Effector memory CD8-positive, alpha-beta T cell (primary cell): Measurements from ENCODE around the gene KHDRBS1.

ENCODE experiments used
- ATAC-seq: fragments of 150-1000 bp; cut with Tn5 transposase; replicated peaks from 2 replicates; pipeline ENCODE4 v1.10.0; 2021; ENCODE audit warnings: mild to moderate bottlenecking, moderate library complexity
- DNase-seq, 3 experiments: peaks; one replicate each; pipeline ENCODE4 v3.0.0; 2021
- H3K27ac Mint-ChIP-seq, 2 donors: one replicate each; pipeline ENCODE4 v1.8.0; 2022; ENCODE audit warnings: mild to moderate bottlenecking in 2 of 2, mixed read lengths in 2 of 2, moderate library complexity in 2 of 2
- H3K27me3 Mint-ChIP-seq, 2 donors: one replicate each; pipeline ENCODE4 v1.8.0; 2022; ENCODE audit warnings: mixed read lengths in 2 of 2
- H3K36me3 Mint-ChIP-seq: one replicate; pipeline ENCODE4 v1.8.0; 2022; ENCODE audit warnings: mild to moderate bottlenecking, moderate library complexity, mixed read lengths; ENCODE audit not compliant: insufficient read depth
- H3K4me1 Mint-ChIP-seq, 2 donors: one replicate each; pipeline ENCODE4 v1.8.0; 2022; ENCODE audit warnings: low read depth in 2 of 2, mixed read lengths in 2 of 2
- H3K4me3 Mint-ChIP-seq, 2 donors: one replicate each; pipeline ENCODE4 v1.8.0; 2022; ENCODE audit warnings: mild to moderate bottlenecking in 2 of 2, mixed read lengths in 2 of 2, moderate library complexity in 2 of 2
- H3K9me3 Mint-ChIP-seq, 2 donors: one replicate each; pipeline ENCODE4 v1.8.0; 2022; ENCODE audit warnings: mixed read lengths in 2 of 2

Gene KHDRBS1

GRCh38 chr1:32025515-32025914 lies 11.8 kb downstream of the KHDRBS1 start:
- DNase-seq: no peak
- no peak for ATAC-seq
- Mint-ChIP-seq H3K9me3 (no peaks in the 10 kb centered on the region), H3K4me3 (no peak overlapping the region), H3K4me1 (peaks cover 43 to 74% of the 10 kb centered on the region in 2 donors), H3K27me3 (no peaks in the 10 kb centered on the region), H3K27ac (no peak overlapping the region), H3K36me3 (peaks cover 60% of the 10 kb centered on the region)

GRCh38 chr1:32028746-32029145 lies 15.1 kb downstream of the KHDRBS1 start:
- no peak for DNase-seq
- Mint-ChIP-seq H3K4me1 (peaks cover 36 to 68% of the 10 kb centered on the region in 2 donors), H3K27me3 (no peaks in the 10 kb centered on the region), H3K27ac (no peak overlapping the region), H3K9me3 (no peaks in the 10 kb centered on the region), H3K4me3 (no peak overlapping the region), H3K36me3 (peaks cover 55% of the 10 kb centered on the region)
- no peak for ATAC-seq

GRCh38 chr1:32031578-32032274 lies 18.1 kb downstream of the KHDRBS1 start:
- H3K27ac Mint-ChIP-seq: peak overlapping the region; percentile 23 to 65
- peaks cover 44% of the 10 kb centered on the region for H3K36me3 Mint-ChIP-seq

GRCh38 chr1:32032275-32032615 lies 18.6 kb downstream of the KHDRBS1 start:
- DNase-seq (no peak), ATAC-seq (no peak)
- H3K27ac Mint-ChIP-seq: peak overlapping the region; percentile 9 to 65
- H3K27me3 Mint-ChIP-seq: no peaks in the 10 kb centered on the region
- peaks cover 42% of the 10 kb centered on the region for H3K36me3 Mint-ChIP-seq
- no peaks in the 10 kb centered on the region for H3K9me3 Mint-ChIP-seq
- no peak overlapping the region for H3K4me3 Mint-ChIP-seq
- peaks cover 27 to 61% of the 10 kb centered on the region in 2 donors for H3K4me1 Mint-ChIP-seq

More at GRCh38 chr1:32031578-32032274, 18.1 kb downstream of the KHDRBS1 start:
- no peak for DNase-seq
- Mint-ChIP-seq H3K4me3 (no peak overlapping the region), H3K27me3 (no peaks in the 10 kb centered on the region), H3K9me3 (no peaks in the 10 kb centered on the region), H3K4me1 (peaks cover 31 to 66% of the 10 kb centered on the region in 2 donors)
- no peak for ATAC-seq

- no peaks in the 10 kb centered on the region for H3K27me3 Mint-ChIP-seq
- H3K27ac Mint-ChIP-seq: peak overlapping the region in 1 of 2 donors; percentile 84
- DNase-seq: no peak
- ATAC-seq: peak; percentile 56
- peaks cover 25% of the 10 kb centered on the region for H3K36me3 Mint-ChIP-seq
- no peak overlapping the region for H3K4me3 Mint-ChIP-seq
- no peaks in the 10 kb centered on the region for H3K9me3 Mint-ChIP-seq
- peaks cover 16 to 44% of the 10 kb centered on the region in 2 donors for H3K4me1 Mint-ChIP-seq
Observed at GRCh38 chr1:32035119-32035518, 21.5 kb downstream of the KHDRBS1 start.

GRCh38 chr1:32040711-32041110 lies 27.0 kb downstream of the KHDRBS1 start:
- peak overlapping the region in 1 of 2 donors; percentile 35 for H3K27ac Mint-ChIP-seq
- H3K9me3 Mint-ChIP-seq: no peaks in the 10 kb centered on the region
- DNase-seq: no peak
- no peak overlapping the region for H3K4me3 Mint-ChIP-seq
- no peaks in the 10 kb centered on the region for H3K27me3 Mint-ChIP-seq
- no peak for ATAC-seq
- peaks cover 5% of the 10 kb centered on the region for H3K36me3 Mint-ChIP-seq
- peaks cover 1 to 7% of the 10 kb centered on the region in 2 donors for H3K4me1 Mint-ChIP-seq

- H3K4me3 Mint-ChIP-seq: no peak overlapping the region
- no peaks in the 10 kb centered on the region for H3K27me3 Mint-ChIP-seq
- no peaks in the 10 kb centered on the region for H3K4me1 Mint-ChIP-seq
- no peak overlapping the region for H3K27ac Mint-ChIP-seq
- no peak for ATAC-seq
- H3K36me3 Mint-ChIP-seq: peaks cover 17% of the 10 kb centered on the region
- H3K9me3 Mint-ChIP-seq: no peaks in the 10 kb centered on the region
- DNase-seq: no peak
Observed at GRCh38 chr1:32042330-32042729, 28.7 kb downstream of the KHDRBS1 start.

GRCh38 chr1:32044234-32044633 lies 30.6 kb downstream of the KHDRBS1 start:
- DNase-seq (no peak), ATAC-seq (no peak)
- Mint-ChIP-seq H3K27ac (peak overlapping the region in 1 of 2 donors; percentile 75), H3K9me3 (no peaks in the 10 kb centered on the region), H3K27me3 (no peaks in the 10 kb centered on the region), H3K36me3 (peaks cover 35% of the 10 kb centered on the region), H3K4me3 (no peak overlapping the region), H3K4me1 (peaks cover 3 to 6% of the 10 kb centered on the region in 2 donors)

GRCh38 chr1:32045772-32046171 lies 32.1 kb downstream of the KHDRBS1 start:
- H3K4me1 Mint-ChIP-seq: peaks cover 3 to 6% of the 10 kb centered on the region in 2 donors
- no peaks in the 10 kb centered on the region for H3K27me3 Mint-ChIP-seq
- no peaks in the 10 kb centered on the region for H3K9me3 Mint-ChIP-seq
- ATAC-seq (no peak), DNase-seq (no peak)
- H3K36me3 Mint-ChIP-seq: peaks cover 44% of the 10 kb centered on the region
- peak overlapping the region; percentile 69 to 75 for H3K27ac Mint-ChIP-seq
- no peak overlapping the region for H3K4me3 Mint-ChIP-seq

- Mint-ChIP-seq H3K4me1 (peaks cover 3 to 6% of the 10 kb centered on the region in 2 donors), H3K27me3 (no peaks in the 10 kb centered on the region), H3K36me3 (peaks cover 55% of the 10 kb centered on the region), H3K27ac (peak overlapping the region; percentile 70 to 78), H3K9me3 (no peaks in the 10 kb centered on the region), H3K4me3 (no peak overlapping the region)
- DNase-seq (no peak), ATAC-seq (no peak)
Observed at GRCh38 chr1:32047701-32048100, 34.0 kb downstream of the KHDRBS1 start.

GRCh38 chr1:32048440-32048839 lies 34.8 kb downstream of the KHDRBS1 start:
- Mint-ChIP-seq H3K27me3 (no peaks in the 10 kb centered on the region), H3K27ac (peak overlapping the region; percentile 70 to 78), H3K36me3 (peaks cover 59% of the 10 kb centered on the region), H3K4me3 (no peak overlapping the region), H3K4me1 (peaks cover 3 to 6% of the 10 kb centered on the region in 2 donors), H3K9me3 (no peaks in the 10 kb centered on the region)
- no peak for ATAC-seq
- DNase-seq: no peak

GRCh38 chr1:32051706-32052105 lies 38.0 kb downstream of the KHDRBS1 start:
- Mint-ChIP-seq H3K4me3 (no peak overlapping the region), H3K4me1 (peaks cover 3 to 6% of the 10 kb centered on the region in 2 donors), H3K36me3 (peaks cover 60% of the 10 kb centered on the region), H3K27me3 (no peaks in the 10 kb centered on the region), H3K9me3 (no peaks in the 10 kb centered on the region), H3K27ac (peak overlapping the region; percentile 57 to 66)
- DNase-seq (no peak), ATAC-seq (no peak)

- H3K9me3 Mint-ChIP-seq: no peaks in the 10 kb centered on the region
- no peaks in the 10 kb centered on the region for H3K27me3 Mint-ChIP-seq
- H3K36me3 Mint-ChIP-seq: peaks cover 54% of the 10 kb centered on the region
- peaks cover 3% of the 10 kb centered on the region in 2 donors for H3K4me1 Mint-ChIP-seq
- no peak for DNase-seq
- ATAC-seq: no peak
- H3K4me3 Mint-ChIP-seq: no peak overlapping the region
- no peak overlapping the region for H3K27ac Mint-ChIP-seq
Observed at GRCh38 chr1:32052887-32053286, 39.2 kb downstream of the KHDRBS1 start.

GRCh38 chr1:32055416-32055815 lies 41.7 kb downstream of the KHDRBS1 start:
- Mint-ChIP-seq H3K4me1 (no peaks in the 10 kb centered on the region), H3K36me3 (peaks cover 59% of the 10 kb centered on the region), H3K9me3 (no peaks in the 10 kb centered on the region), H3K27ac (no peak overlapping the region), H3K4me3 (no peak overlapping the region), H3K27me3 (no peaks in the 10 kb centered on the region)
- ATAC-seq (no peak), DNase-seq (no peak)
